ENCODE measurements around the gene TSC2. TPM values are rescaled to one million over a fixed set of nuclear protein-coding genes. Genes with fewer than 3 reads are reported as not detected.

Gene TSC2
- polyA plus RNA-seq, 1 experiment = 35.9 TPM

GRCh38 chr16:2046893-2047329 lies 874 bp upstream of the TSC2 start:
- POLR2A ChIA-PET = interaction anchor here (1.3 to 1.8 kb wide), 5 partner anchors 11 to 108 kb away, joined by 5 to 12 read pairs (median 7); partner anchors contain the start of genes RPS2 and TRAF7
- TF ChIP-seq CTCF (IDR thresholded peaks at IDR 0.05; ENCODE audit: low read depth, low read length) = no peak
- Histone ChIP-seq H3K9me3 (ENCODE audit: control insufficient read depth, insufficient read depth, low read length) (no peaks in the 10 kb centered on the region; the same call in 1 of the 2 replicates), H3K27me3 (ENCODE audit: control insufficient read depth, insufficient read depth, low read length) (no peaks in the 10 kb centered on the region), H3K4me3 (ENCODE audit: low read depth, low read length) (peak overlapping the region; percentile 85), H3K27ac (ENCODE audit: low read depth, low read length) (no peak overlapping the region)
- DNase-seq (ENCODE audit: low read depth, low spot score) = no peak
- CTCF ChIA-PET = interaction anchor here (1.4 to 4.0 kb wide), 2 partner anchors 25 to 94 kb away, joined by 5 to 19 read pairs; no protein-coding TSS in a partner anchor

GRCh38 chr16:2048116-2048543 lies 345 bp downstream of the TSC2 start:
- ChIA-PET POLR2A (interaction anchor here (0.6 to 1.8 kb wide), 8 partner anchors 12 to 107 kb away, joined by 3 to 12 read pairs (median 5); partner anchors contain the start of genes RPS2, TBL3 and TRAF7), CTCF (interaction anchor here (1.0 to 4.0 kb wide), 3 partner anchors 11 to 92 kb away, joined by 3 to 19 read pairs (median 5); no protein-coding TSS in a partner anchor)
- H3K27ac ChIP-seq (ENCODE audit: low read depth, low read length) = peak overlapping the region; percentile 31
- H3K9me3 ChIP-seq (ENCODE audit: control insufficient read depth, insufficient read depth, low read length) = no peaks in the 10 kb centered on the region; the same call in 1 of the 2 replicates
- no peaks in the 10 kb centered on the region for H3K27me3 ChIP-seq (ENCODE audit: control insufficient read depth, insufficient read depth, low read length)
- no peak for DNase-seq (ENCODE audit: low read depth, low spot score)
- no peak for TF ChIP-seq CTCF (IDR thresholded peaks at IDR 0.05; ENCODE audit: low read depth, low read length)
- peak overlapping the region; percentile 85 for H3K4me3 ChIP-seq (ENCODE audit: low read depth, low read length)

GRCh38 chr16:2053211-2053610 lies 5.4 kb downstream of the TSC2 start:
- CTCF ChIA-PET = no interaction called here
- POLR2A ChIA-PET = no interaction called here
- no peak for DNase-seq (ENCODE audit: low read depth, low spot score)

GRCh38 chr16:2053897-2054296 lies 6.1 kb downstream of the TSC2 start:
- DNase-seq (ENCODE audit: low read depth, low spot score) = no peak
- ChIA-PET POLR2A (no interaction called here), CTCF (no interaction called here)
- TF ChIP-seq CTCF (IDR thresholded peaks at IDR 0.05; ENCODE audit: low read depth, low read length) = no peak
- no peaks in the 10 kb centered on the region for H3K9me3 ChIP-seq (ENCODE audit: control insufficient read depth, insufficient read depth, low read length)
- H3K4me3 ChIP-seq (ENCODE audit: low read depth, low read length) = no peak overlapping the region
- H3K27ac ChIP-seq (ENCODE audit: low read depth, low read length) = no peak overlapping the region
- H3K27me3 ChIP-seq (ENCODE audit: control insufficient read depth, insufficient read depth, low read length) = no peaks in the 10 kb centered on the region

More at GRCh38 chr16:2053211-2053610, 5.4 kb downstream of the TSC2 start:
- no peak for TF ChIP-seq CTCF (IDR thresholded peaks at IDR 0.05; ENCODE audit: low read depth, low read length)
- Histone ChIP-seq H3K9me3 (ENCODE audit: control insufficient read depth, insufficient read depth, low read length) (no peaks in the 10 kb centered on the region; the same call in 1 of the 2 replicates), H3K27ac (ENCODE audit: low read depth, low read length) (no peak overlapping the region), H3K4me3 (ENCODE audit: low read depth, low read length) (no peak overlapping the region), H3K27me3 (ENCODE audit: control insufficient read depth, insufficient read depth, low read length) (no peaks in the 10 kb centered on the region)

- DNase-seq (ENCODE audit: low read depth, low spot score) = no peak
- H3K4me3 ChIP-seq (ENCODE audit: low read depth, low read length) = no peak overlapping the region
- ChIA-PET POLR2A (interaction anchor here (1.9 kb wide), 1 partner anchor 101 kb away, joined by 5 read pairs; the partner anchor contains the start of gene TRAF7), CTCF (no interaction called here)
- no peaks in the 10 kb centered on the region for H3K27me3 ChIP-seq (ENCODE audit: control insufficient read depth, insufficient read depth, low read length)
- no peak for TF ChIP-seq CTCF (IDR thresholded peaks at IDR 0.05; ENCODE audit: low read depth, low read length)
- H3K9me3 ChIP-seq (ENCODE audit: control insufficient read depth, insufficient read depth, low read length) = no peaks in the 10 kb centered on the region
- H3K27ac ChIP-seq (ENCODE audit: low read depth, low read length) = no peak overlapping the region
Observed at GRCh38 chr16:2054543-2055245, 6.9 kb downstream of the TSC2 start.

Data from AG04450 (cell line).